Measurements from ENCODE around the gene CD19.
"Not testable (repeated sequence)": the region's sequence is repeated elsewhere in the genome, so short reads cannot be mapped to it uniquely, and the experiment has no call there.

GRCh38 chr16:28980330-28980729, 48.6 kb downstream of the CD19 start:
- TF ChIP-seq CTCF (IDR thresholded peaks at IDR 0.05; ENCODE audit: low read depth, low read length) = peak; percentile 7
- not testable (repeated sequence) for TF ChIP-seq POLR2A (IDR thresholded peaks at IDR 0.05; ENCODE audit: extremely low read depth, insufficient read length); MYC (IDR thresholded peaks at IDR 0.05; ENCODE audit: low read depth, low read length)

Data from NB4 (cell line).